ENCODE data around the gene SCEL.

DNA sequence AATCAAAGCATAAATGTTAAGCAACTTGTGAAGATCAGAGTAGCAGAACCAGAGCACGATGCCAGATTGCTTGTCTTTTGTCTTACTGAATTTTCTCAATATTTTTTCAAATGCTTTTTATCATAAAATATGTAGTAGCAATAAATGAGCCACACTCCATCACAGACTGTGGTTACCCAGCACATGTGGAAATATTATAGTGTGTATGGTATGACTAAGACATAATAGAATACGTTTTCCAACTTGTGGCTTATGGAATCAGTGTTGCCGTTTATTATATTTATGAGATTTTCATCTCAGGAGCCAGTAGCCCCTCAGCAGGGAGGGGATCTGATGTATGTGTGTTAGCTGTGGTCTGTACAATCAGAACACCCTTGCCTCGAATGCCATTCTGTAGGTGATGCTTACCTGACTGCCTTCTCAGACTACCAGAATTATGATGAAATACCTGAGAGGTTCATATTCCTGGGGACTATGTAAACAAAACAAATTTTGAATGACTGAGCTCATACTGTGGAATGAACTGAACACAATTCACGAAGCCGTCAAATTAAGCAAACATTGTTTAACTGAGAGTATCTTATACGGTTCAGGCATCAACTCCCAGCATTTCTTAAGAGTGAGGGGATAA, 1.9 kb downstream of the SCEL start:
- TF ChIP-seq CTCF (IDR thresholded peaks at IDR 0.05; ENCODE audit: insufficient read depth, low read depth, low read length) (no peak), EZH2 (IDR thresholded peaks at IDR 0.05; ENCODE audit: insufficient read depth, low read length) (no peak)
